Renal cortical epithelial cell (primary cell): ENCODE data around the gene TPX2. TPM values are rescaled to one million over a fixed set of nuclear protein-coding genes. Genes with fewer than 3 reads are reported as not detected.

ENCODE experiments used
- DNase-seq: peaks from one replicate; pipeline ENCODE4 v3.0.0-alpha.2; 2011; ENCODE audit warnings: low read depth
- total RNA-seq: library from RNA; depleted of rRNA; stranded (reverse); fragments of >200 nt; gene quantifications from 2 replicates; pipeline ENCODE4 v1.2.3, GENCODE V29; 2014

Gene TPX2
- total RNA-seq, 1 donor from 2014 or later = 7.2 TPM

DNA sequence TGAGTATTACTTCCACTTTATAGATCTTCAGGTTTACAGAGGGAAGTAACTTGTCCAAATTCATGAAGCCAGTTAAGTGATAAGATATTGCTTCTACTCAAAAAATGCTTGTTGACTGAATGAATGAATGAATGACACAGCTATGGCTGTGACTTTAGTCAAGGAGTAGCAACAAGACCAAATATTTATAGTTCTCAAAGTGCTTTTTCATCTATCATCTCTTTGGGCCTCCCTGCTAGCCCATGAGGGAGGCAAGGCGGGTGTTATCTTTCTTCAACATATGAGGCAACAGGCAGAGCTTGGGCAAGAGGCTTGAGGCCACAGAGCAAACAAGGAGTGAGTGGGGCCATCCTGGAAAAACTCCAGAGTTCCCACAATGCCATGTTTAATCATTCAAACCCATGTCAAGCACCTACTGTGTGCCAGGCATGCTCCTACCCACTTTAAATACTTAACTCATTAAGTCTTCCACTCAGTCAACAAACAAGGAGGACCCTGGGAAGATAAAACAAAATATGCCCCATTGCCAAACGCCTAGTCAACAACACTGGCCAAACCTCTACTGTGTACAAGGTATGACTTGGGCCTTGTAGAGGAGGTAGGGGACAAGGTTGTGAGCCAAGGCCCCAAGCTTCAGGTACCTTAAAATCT lies 32.4 kb upstream of the TPX2 start:
- DNase-seq = no peak

DNA sequence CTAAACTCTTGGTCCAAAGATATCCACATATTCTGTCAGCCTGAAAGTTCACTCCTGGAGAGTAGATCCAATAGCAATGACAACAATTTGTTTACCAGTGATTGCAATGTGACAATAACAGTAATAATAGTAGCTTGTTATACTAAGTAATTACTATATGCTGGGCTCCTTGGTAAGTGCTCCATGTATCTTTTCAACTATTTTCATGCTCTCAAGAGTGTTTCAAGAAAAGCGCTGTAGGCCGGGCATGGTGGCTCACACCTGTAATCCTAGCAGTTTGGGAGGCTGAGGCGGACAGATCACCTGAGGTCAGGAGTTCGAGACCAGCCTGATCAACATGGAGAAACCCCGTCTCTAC lies 31.9 kb upstream of the TPX2 start:
- DNase-seq = no peak

DNA sequence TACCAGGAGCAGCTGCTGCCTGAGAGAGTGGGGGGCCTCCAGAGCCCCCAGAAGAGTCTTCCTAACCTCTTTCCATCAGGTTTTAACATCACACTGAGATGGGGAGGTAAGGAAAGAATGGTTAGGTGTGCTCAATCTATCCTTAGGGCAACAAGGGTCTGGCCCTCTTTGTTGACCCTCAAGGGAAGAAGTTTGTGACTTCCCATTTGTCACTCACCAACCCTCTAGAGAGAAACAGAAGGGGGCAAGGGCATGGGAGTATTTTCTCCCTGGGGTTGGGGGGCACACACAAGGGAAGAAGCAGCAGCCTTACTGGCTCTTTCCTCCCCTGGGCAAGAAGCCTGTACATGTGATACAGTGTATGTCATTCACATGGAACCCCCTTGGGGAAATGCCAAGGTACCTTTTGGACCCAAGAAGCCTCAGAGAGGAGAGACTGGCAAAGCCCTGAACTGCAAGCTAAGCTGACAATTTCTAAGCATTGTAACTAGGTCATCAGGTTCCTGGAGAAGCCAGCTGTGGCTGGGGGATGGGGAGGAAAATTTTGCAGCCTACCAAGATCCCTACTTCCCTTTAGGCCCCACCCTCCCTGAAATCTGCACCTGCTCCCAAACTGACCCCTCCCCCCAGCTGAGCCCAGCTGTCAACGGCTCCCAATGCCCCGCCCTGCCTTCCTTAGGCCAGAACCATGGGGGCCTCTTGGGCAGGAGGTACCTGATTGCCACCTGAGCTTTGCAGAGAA lies 30.9 kb upstream of the TPX2 start:
- no peak for DNase-seq

DNA sequence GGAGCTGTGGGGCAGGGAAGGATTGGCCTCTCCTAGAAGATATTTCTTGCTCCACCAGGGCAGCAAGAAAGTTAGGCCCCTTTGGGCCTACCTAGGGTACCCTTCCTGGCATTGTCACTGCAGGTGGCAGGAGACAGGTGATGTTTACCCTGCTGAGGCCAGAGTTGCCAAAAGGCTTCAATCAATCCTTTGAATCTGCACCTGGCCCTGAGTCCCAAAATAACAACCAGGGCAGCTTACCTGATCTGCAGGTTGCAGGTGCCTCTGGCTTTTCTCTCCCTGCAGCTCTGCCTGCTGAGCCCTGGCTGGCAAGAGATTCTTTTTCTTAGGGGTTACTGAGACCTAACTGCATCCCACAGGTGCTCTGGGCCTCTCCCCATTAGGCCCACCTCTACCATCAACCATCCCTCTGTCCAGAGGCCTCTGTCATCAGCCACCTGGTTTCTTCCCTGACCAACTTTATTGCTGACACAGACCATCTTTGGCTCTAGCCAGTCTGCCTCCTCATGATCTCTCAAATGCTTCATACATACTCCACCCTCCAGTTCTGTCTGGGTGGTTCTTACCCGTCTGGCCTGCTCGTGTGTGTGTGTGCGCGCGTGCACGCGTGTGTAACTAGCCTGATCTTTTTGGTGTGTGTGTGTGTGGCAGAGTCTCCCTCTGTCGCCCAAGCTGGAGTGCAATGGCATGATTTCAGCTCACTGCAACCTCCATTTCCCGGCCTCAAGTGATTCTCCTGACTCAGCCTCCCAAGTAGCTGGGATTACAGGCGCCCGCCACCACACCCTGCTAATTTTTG lies 30.2 kb upstream of the TPX2 start:
- DNase-seq = no peak

DNA sequence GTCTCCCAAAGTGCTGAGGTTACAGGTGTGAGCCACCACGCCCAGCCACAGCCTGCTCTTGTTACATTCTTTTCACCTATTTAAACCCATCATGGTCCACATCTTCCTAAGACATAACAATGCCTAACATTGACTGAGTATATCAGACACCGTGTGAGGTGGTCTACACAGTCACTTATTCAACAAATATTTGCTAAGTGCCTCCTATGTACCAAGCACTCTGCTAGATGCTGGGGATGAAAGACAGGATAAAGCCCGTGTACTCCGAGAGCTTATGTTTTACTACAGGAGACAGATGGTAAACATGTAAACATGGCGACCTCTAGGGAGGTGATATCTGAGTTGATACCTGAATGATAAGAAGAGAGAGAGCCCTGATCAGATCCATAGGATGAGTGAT lies 29.2 kb upstream of the TPX2 start:
- no peak for DNase-seq

DNA sequence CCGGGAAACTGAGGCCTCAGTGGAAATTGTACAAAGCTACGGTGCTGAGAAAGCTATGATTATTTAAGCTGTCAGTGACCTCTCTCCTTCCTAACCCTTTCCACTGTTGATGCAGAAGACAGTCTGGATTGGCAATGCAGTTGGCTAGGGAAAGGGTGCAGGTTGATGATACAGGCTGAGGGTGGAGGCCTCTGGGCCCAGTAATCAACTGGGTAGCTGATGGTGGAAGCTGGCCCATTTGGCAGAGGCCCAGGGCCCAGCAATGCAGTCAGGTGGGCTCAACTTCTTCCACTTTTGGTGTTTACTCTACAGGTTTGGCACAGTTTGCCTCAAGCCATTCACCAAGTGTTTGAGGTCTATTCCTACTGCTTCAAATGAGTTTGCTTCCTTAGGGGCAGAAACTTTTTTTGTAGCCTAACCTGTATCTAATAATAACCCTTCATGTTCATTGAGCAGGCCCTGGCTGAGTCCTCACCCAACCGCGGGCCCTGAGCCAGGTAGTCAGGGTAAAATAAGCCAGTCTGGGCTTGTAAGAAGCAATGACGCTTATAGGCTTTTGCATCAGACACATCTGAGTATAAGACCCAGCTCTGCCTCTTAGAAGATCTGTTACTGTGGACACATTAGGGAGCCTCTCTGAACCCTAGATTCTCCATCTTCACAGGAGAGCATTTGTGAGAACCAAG lies 28.5 kb upstream of the TPX2 start:
- peak; percentile 70 for DNase-seq

DNA sequence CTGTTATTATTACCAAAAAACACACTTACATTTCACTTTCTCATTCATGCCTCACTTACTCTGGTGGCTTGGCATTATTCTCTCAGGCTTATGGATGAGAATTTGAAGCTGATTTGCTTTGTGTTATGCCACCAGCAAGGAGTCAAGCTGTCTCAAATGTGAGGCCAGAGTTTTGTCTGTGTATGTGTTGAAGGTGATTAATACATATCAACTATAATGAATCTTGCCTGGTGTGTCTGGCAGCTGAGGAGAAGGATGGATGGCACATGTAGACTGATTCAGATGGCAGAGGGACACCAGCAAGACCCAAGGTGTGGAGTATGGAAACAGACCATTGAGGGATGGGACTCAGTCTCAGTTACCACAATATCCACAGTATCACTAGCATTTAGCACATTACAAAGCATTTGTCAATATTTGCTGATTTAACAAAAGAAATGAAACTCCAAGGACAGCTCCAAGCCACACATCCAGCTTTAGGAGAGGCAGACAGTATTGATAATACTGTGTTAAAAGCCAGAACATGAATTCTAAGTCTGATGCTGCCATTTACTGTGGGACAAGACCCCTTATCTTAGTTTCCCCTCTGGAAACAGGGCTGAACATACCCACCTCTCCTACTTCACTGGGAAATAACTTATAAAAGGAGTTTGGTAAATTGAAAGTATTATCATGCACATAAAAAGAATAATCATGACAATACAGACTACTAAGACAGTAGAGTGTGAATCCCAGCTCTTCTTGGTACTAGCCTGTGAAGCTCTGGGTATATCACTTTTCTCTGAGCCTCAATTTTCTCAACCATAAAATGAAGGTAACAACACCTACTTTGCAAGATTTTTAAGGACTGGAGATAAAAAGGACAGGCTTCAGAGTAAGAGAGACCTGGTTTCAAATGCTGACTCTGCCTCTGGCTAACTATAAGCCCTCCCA lies 27.6 kb upstream of the TPX2 start:
- no peak for DNase-seq

DNA sequence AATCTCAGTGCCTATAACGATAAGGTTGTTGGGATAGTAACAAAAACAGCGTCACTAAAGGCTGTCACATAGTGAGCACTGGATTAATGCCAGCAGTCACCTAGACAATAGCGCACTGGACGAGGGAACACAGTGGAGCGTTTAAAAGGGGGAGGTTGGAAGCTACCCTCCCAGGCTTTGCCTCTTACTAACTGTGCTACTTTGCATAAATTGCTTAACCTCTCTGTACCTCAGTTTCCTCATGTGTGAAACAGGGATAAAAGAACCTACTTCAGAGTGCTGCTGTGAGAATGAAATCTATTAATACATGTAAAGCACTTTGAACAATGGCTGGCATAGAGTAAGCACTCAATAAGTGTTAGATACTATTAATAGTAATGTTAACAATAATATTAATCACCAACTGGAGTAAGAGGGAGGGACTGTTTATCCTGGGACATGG lies 27.0 kb upstream of the TPX2 start:
- DNase-seq = no peak

DNA sequence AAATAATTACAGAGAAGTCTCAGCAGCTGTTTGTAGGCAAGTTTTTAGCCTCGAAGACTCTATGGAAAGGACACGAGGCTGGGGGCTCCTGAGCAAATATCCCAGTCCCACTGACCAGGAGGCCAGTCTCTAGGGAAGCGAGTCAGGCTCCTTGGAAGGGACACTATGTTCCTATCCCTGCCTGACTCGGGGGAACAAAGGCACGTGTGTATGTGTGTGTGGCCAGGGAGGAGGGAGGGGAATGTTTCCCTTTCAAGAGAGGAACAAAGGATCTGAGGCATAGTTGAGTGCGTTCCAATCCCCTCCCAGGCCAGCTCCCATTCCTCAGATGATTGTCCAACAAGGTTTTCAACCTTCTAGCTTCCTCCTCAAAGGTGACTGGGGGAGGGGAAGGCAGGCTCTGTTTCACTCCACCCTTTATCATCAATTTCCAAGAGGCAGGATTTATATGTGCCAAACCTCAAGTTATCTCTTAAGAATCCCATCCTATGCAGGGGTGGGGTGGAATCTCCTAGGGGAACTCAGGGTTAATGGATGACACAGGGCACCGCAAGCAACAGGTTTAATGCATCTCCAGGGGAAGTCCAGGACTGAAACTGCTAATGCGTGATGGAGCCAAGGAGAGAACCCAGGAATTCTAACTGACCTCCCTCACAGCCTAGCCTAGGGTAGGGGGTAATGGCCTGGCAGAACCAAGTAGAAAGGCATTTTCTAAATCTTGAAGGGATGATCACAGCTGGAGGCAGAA lies 26.4 kb upstream of the TPX2 start:
- DNase-seq = peak; percentile 95

DNA sequence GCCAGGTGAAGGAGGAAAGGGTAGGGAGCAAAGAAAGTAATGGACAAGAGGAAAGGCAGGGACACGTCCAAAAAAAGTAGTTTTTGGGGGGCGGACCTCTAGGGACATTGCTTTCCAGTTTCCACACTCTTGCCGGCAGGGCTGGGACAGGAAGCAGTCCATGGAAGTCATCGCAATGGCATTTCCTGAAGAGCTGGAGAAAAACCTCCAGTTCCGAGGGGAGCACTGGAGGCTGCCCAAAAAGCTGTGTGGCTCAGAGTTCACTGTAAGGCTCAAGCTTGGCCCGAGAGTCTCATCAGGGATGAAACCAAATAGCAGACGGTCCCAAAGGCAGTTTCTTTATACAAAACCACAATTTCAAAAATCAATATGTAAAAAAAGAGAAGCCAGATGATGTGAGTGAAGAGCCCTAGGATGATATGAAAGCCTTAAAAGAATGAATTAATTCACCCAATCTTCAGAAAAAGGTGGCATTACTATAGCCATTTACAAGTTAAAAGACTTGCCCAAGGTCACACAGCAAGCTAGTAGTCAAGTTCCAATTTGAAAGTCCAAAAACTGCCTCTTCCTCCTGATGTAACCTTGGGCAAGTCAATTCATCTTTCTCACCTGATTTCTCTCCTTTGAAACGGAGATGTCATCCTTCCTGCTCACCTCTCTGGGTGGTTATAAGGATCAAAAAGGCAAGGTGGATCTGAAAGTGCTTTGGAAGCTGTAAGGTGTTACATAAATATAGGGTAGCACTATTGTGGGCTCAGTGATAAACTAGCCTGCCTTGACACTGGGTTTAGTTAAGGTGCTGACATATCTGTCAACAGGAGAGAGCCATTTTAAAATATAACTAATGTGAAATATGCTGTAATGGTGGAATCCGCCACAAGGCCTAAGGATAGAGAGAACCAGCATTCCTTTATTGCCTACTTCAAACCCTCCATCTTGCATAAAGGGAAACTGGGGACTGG lies 25.5 kb upstream of the TPX2 start:
- peak; percentile 71 for DNase-seq

DNA sequence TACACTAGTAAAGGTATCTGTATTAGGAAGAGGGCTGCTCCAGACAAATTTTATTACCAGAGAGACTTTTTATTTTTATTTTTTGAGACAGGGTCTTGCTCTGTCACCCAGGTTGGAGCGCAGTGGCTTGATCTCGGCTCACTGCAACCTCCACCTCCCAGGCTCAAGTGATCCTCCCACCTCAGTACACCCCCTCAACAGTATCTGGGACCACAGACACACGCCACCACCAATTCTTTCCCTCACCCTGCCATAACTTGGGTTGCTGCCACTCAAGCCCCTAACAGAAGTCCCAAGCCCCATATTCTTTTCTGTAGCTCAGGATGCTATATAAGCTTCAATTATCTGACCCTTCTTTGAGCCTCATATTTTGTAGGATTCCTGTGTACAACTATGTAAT lies 23.3 kb upstream of the TPX2 start:
- DNase-seq = no peak

DNA sequence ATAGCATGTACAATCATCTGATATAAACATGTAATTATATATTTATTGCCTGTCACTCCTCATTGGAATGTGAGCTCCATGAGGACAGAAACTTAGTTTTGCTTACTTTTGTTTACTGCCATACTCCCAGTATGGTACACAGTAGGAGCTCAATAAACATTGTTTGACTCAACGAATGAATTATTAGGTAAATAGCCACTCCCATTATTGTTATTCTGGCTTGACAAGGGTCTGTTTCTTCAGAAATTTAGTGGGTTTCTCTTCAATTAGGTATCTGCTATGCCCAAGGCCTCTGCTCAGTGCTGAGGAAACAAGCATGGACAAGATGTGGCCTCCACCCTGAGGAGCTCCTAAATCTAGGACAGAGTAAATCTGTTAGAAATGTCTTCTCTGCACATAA lies 22.7 kb upstream of the TPX2 start:
- no peak for DNase-seq

DNA sequence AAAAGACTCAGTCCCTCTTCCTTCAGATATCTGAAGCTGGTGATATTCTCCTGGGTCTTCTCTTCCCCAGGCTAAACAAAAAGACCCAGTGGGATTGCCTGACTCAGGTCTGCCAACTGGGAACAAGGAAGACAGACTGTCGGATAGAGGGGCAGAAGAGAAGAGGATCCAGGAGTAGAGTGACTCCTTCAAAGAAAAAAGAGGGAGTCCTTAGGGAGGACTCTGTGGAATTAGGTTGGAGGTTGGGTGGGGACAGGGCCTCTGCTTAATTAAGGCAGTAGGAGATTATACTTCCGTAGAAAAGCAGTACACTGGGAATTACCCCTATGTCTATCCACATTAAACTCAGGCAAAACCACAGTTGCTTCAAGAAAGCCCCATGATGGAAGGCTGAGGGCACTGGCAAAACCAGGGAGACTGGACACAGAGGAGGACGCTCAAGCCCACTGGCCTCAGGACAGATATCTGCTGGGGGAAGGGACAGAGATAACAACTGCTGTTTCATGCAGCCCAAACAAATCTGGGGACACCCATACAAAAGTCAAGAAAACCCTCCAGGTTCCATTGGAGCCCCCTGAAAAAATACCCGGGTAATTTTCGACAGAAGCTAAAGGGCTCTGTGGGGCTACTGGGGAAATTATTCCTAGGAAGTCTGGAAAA lies 22.1 kb upstream of the TPX2 start:
- DNase-seq = no peak

DNA sequence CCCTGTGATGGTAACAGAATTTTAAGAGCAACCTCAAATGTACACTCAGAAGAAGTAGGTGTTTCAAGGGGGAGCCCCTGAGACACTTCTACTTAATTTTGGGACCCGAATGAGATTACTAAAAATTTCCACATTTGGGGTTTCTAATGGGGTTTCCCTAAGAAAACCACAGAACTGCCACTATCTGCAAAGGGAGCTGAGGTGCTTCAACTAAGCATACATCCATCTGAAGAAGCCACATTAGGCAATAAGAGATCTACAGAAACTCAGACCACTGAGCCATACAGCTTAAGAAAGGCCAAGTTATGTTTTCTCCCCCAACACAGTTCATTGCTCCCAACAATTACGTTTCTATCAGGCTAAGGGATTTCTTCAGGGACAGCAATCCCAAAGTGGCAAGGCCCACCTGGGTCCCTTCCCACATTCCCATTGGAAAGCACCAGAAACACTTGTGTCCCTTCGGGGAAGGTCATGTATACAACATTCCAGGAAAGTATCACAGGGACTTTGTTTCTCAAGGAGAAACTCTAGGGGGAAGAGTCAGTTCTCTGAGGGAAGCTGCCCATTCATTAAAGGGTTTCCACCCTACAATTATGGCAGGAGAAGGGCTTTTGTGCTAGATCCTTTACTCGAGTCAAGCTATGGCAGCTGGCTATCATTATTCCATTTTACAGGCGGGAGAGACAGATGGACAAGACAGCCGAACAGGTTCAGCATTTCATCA lies 21.4 kb upstream of the TPX2 start:
- no peak for DNase-seq

DNA sequence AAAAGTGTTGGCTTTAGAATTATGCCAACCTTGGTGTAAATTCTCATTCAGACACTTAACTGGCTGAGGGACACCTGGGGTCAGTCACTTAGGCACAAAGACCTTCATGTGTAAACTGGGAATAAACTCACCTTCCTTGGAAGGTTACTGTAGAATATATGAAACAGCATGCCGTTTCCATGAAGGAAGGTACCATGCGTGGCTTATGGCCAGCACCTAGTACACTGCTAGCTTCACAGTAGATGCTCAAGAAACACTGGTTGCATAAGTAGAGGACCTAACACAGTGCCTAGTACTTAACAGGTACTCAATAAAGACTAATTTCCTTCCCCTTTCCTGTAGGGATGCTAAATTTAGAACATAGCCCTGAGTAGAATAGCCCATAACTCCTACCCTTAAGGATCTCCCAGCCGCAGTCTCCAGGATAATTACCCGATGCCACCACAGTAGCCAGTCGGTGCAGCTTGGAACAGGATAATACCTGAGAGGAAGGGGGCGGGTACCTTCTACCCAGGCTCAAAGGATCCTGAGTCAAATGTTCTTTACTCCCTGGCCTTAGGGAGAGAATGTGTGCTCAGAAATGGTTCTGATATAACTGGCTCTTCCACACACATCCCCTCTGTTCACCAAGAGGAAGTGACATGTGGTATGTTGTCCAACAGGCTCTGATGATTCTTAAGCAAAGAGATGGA lies 20.0 kb upstream of the TPX2 start:
- DNase-seq = peak; percentile 65

DNA sequence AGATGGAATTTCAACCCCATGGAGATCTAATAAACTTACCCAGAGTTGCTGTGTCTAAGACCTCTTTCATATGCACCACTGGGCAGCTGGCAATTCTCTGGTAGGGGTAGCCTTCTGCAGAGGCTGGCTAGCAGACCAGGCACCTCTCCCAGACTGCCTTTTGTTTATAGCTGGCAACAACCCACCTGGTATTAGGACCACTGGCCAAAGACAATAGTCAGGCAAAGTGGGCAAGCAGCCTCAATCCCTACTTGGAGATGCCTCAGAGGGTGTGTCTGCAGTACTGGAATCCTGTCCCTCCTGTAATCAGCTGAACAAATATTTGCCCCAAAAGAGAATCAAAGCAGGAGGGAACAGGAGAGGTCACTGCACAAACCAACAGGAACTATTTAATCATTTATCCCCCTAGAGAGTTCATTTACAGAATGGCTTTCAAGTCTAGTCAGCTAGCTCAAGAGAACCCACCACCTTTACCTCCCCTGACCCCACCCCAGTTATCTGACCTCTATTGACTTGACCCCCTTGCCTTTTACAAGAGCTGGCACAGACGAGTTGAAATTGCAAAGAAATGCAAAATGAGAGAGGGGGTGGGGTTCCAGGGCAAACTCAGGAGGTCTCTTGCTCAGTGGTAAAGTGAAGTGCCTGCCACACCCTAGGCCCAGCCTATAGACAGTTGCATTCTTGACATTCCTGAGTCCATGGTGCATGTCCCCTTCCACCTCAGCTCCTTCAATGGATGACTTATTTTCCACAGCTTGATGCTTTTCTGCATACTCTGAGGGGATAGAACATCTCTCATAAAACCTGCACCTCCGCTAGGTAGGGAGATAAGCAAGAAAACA lies 19.2 kb upstream of the TPX2 start:
- DNase-seq = peak; percentile 93
